ENCODE measurements around the gene MUL1. TPM values are rescaled to one million over a fixed set of nuclear protein-coding genes. Genes with fewer than 3 reads are reported as not detected.

MUL1 gene
- total and polyA plus RNA-seq, 9 of the 15 experiments (the other 6 are each of a cell fraction or from before 2014, with no cell fraction given), result 10.4 to 32.9 (median 19.3) TPM

DNA sequence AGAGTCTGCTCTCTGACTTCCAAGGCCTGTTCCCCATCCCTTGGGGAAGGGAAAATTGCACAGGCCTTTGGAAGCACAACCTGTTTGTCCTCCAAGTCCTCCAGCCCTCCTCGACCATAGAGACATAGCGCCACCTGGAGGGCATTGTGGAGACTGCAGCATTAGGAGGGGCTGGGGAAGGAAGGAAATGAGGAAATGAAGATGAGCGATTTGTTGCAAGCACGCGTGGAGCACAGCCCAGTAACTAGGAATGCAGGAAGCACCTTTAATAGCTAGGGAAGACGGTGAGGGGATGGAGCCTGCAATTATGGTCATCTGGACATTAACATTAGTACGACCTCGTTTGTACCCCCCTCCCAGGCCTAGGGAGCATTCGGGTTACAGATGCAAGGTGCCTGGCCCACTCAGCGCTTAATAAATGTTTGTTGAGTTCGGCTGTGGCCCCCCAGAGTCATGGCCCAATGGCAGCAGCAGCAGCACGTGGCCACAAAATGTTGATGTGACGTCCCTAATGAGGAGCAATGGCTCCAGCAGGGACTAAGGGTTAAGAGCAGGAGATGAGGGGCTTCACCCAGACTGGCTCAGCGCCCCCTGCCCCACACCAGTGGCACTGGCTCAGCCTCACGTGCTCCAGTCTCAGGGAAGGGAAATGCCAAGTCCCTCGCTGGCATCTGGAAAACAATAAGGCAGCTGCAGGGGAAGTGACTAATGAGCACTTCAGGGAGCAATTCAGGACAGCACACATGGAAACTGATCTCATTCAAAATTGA, 13.9 kb downstream of the MUL1 start (continued):
- TF ChIP-seq, protein P1, sequence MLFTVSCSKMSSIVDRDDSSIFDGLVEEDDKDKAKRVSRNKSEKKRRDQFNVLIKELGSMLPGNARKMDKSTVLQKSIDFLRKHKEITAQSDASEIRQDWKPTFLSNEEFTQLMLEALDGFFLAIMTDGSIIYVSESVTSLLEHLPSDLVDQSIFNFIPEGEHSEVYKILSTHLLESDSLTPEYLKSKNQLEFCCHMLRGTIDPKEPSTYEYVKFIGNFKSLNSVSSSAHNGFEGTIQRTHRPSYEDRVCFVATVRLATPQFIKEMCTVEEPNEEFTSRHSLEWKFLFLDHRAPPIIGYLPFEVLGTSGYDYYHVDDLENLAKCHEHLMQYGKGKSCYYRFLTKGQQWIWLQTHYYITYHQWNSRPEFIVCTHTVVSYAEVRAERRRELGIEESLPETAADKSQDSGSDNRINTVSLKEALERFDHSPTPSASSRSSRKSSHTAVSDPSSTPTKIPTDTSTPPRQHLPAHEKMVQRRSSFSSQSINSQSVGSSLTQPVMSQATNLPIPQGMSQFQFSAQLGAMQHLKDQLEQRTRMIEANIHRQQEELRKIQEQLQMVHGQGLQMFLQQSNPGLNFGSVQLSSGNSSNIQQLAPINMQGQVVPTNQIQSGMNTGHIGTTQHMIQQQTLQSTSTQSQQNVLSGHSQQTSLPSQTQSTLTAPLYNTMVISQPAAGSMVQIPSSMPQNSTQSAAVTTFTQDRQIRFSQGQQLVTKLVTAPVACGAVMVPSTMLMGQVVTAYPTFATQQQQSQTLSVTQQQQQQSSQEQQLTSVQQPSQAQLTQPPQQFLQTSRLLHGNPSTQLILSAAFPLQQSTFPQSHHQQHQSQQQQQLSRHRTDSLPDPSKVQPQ (CRISPR knock-in tag; IDR thresholded peaks at IDR 0.05; ENCODE audit: borderline replicate concordance), result no peak
- TF ChIP-seq ZNF41 (CRISPR knock-in tag; conservative IDR thresholded peaks at IDR 0.05), result 0 out of 2 replicates have a peak, but pooled peaks have one; percentile 22
- peak in 1 of 2 experiments; percentile 66; a peak in 3 of 4 replicates for TF ChIP-seq MAZ (CRISPR knock-in tag; conservative IDR thresholded peaks at IDR 0.05 in 1 of 2, IDR thresholded peaks at IDR 0.05 in 1 of 2)
- TF ChIP-seq ZFP36 (IDR thresholded peaks at IDR 0.05; ENCODE audit: low read depth, low read length, partially characterized antibody), result peak; percentile 46
- peak; percentile 32; the same call in 1 of the 2 replicates for TF ChIP-seq SP1 (CRISPR knock-in tag; IDR thresholded peaks at IDR 0.05)
- TF ChIP-seq ZEB2 (IDR thresholded peaks at IDR 0.05), result 0 out of 2 replicates have a peak, but pooled peaks have one; percentile 24
- TF ChIP-seq, protein P2, sequence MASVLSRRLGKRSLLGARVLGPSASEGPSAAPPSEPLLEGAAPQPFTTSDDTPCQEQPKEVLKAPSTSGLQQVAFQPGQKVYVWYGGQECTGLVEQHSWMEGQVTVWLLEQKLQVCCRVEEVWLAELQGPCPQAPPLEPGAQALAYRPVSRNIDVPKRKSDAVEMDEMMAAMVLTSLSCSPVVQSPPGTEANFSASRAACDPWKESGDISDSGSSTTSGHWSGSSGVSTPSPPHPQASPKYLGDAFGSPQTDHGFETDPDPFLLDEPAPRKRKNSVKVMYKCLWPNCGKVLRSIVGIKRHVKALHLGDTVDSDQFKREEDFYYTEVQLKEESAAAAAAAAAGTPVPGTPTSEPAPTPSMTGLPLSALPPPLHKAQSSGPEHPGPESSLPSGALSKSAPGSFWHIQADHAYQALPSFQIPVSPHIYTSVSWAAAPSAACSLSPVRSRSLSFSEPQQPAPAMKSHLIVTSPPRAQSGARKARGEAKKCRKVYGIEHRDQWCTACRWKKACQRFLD (CRISPR knock-in tag; IDR thresholded peaks at IDR 0.05), result no peak
- TF ChIP-seq ETV1 (tag; conservative IDR thresholded peaks at IDR 0.05; ENCODE audit: low read depth), result peak; percentile 31; the same call in 1 of the 2 replicates
- no peak for TF ChIP-seq FOXP1 (CRISPR knock-in tag; IDR thresholded peaks at IDR 0.05)
- TF ChIP-seq, protein P3, sequence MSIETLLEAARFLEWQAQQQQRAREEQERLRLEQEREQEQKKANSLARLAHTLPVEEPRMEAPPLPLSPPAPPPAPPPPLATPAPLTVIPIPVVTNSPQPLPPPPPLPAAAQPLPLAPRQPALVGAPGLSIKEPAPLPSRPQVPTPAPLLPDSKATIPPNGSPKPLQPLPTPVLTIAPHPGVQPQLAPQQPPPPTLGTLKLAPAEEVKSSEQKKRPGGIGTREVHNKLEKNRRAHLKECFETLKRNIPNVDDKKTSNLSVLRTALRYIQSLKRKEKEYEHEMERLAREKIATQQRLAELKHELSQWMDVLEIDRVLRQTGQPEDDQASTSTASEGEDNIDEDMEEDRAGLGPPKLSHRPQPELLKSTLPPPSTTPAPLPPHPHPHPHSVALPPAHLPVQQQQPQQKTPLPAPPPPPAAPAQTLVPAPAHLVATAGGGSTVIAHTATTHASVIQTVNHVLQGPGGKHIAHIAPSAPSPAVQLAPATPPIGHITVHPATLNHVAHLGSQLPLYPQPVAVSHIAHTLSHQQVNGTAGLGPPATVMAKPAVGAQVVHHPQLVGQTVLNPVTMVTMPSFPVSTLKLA (conservative IDR thresholded peaks at IDR 0.05), result peak in 1 of 2 experiments; percentile 26; a peak in 1 of 4 replicates
- TF ChIP-seq, protein P4, sequence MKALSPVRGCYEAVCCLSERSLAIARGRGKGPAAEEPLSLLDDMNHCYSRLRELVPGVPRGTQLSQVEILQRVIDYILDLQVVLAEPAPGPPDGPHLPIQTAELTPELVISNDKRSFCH (CRISPR knock-in tag; IDR thresholded peaks at IDR 0.05), result no peak
- TF ChIP-seq, protein P4 (tag; IDR thresholded peaks at IDR 0.05), result 0 out of 2 replicates have a peak, but pooled peaks have one; percentile 29
- peak; percentile 65 for TF ChIP-seq MYC (IDR thresholded peaks at IDR 0.05; ENCODE audit: low read depth, low read length)
- no peak for TF ChIP-seq MYC (CRISPR knock-in tag; IDR thresholded peaks at IDR 0.05; ENCODE audit: borderline replicate concordance, low read depth)
- TF ChIP-seq, protein P5, sequence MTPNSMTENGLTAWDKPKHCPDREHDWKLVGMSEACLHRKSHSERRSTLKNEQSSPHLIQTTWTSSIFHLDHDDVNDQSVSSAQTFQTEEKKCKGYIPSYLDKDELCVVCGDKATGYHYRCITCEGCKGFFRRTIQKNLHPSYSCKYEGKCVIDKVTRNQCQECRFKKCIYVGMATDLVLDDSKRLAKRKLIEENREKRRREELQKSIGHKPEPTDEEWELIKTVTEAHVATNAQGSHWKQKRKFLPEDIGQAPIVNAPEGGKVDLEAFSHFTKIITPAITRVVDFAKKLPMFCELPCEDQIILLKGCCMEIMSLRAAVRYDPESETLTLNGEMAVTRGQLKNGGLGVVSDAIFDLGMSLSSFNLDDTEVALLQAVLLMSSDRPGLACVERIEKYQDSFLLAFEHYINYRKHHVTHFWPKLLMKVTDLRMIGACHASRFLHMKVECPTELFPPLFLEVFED (CRISPR knock-in tag; conservative IDR thresholded peaks at IDR 0.05), result peak; percentile 80; the same call in 1 of the 2 replicates
